GM23338 (cell line): ENCODE measurements around the gene MAP7D1. TPM values are rescaled to one million over a fixed set of nuclear protein-coding genes. Genes with fewer than 3 reads are reported as not detected.

Experiments used
- ATAC-seq: fragments of 200-7000 bp; cut with Tn5 transposase; 3 replicates; pipeline ENCODE4 v1.9.1; 2020
- DNase-seq: peaks from one replicate; pipeline ENCODE4 v3.0.0-alpha.2; 2015; ENCODE audit warnings: low spot score
- H2AFZ ChIP-seq: fragments of 200-600 bp; sonication (generic); 2 replicates; pipeline ENCODE4 v1.8.0; 2016; ENCODE audit warnings: antibody characterized with exemption, mild to moderate bottlenecking, moderate library complexity
- H3F3A ChIP-seq: fragments of 200-600 bp; sonication (generic); replicated peaks from 2 replicates; pipeline ENCODE4 v1.8.0; 2017; ENCODE audit warnings: antibody characterized with exemption, mixed run types, low read depth
- H3K27ac ChIP-seq: fragments of 200-600 bp; sonication (generic); 2 replicates; pipeline ENCODE4 v1.6.1; 2016; ENCODE audit warnings: low read depth
- H3K27me3 ChIP-seq: fragments of 200-600 bp; sonication (generic); 2 replicates; pipeline ENCODE4 v1.8.0; 2016; ENCODE audit warnings: mild to moderate bottlenecking, mixed run types, moderate library complexity; ENCODE audit not compliant: insufficient read depth
- H3K36me3 ChIP-seq: fragments of 200-600 bp; sonication (generic); 2 replicates; pipeline ENCODE4 v1.8.0; 2016; ENCODE audit warnings: mild to moderate bottlenecking; ENCODE audit not compliant: insufficient read depth
- H3K4me1 ChIP-seq: fragments of 200-600 bp; sonication (generic); 2 replicates; pipeline ENCODE4 v1.8.0; 2016; ENCODE audit warnings: mild to moderate bottlenecking, moderate library complexity; ENCODE audit not compliant: insufficient read depth
- H3K4me2 ChIP-seq: fragments of 200-600 bp; sonication (generic); 2 replicates; pipeline ENCODE4 v1.7.1; 2017; ENCODE audit warnings: mixed run types
- H3K4me3 ChIP-seq: fragments of 200-600 bp; sonication (generic); 2 replicates; pipeline ENCODE4 v1.6.1; 2016; ENCODE audit warnings: mixed run types
- H3K79me2 ChIP-seq: fragments of 200-600 bp; sonication (generic); replicated peaks from 2 replicates; pipeline ENCODE4 v1.8.0; 2017; ENCODE audit warnings: mild to moderate bottlenecking; ENCODE audit not compliant: insufficient read depth
- H3K9me2 ChIP-seq: fragments of 200-600 bp; sonication (generic); 2 replicates; pipeline ENCODE4 v1.8.0; 2017; ENCODE audit not compliant: insufficient read depth
- H4K20me1 ChIP-seq: fragments of 200-600 bp; sonication (generic); replicated peaks from 2 replicates; pipeline ENCODE4 v1.8.0; 2017; ENCODE audit warnings: mild to moderate bottlenecking; ENCODE audit not compliant: insufficient read depth
- H3K27ac Mint-ChIP-seq: 2 replicates; pipeline ENCODE4 v1.8.0; 2020; ENCODE audit warnings: inconsistent platforms, mild to moderate bottlenecking, moderate library complexity, mixed read lengths
- H3K27me3 Mint-ChIP-seq: 3 replicates; pipeline ENCODE4 v1.8.0; 2022; ENCODE audit warnings: low read depth, mild to moderate bottlenecking, moderate library complexity, mixed read lengths, inconsistent platforms; ENCODE audit not compliant: insufficient read depth, poor library complexity
- H3K36me3 Mint-ChIP-seq: 3 replicates; pipeline ENCODE4 v1.8.0; 2021; ENCODE audit warnings: low read depth, mild to moderate bottlenecking, inconsistent platforms, moderate library complexity, mixed read lengths
- H3K4me1 Mint-ChIP-seq: 3 replicates; pipeline ENCODE4 v1.8.0; 2020; ENCODE audit warnings: mild to moderate bottlenecking, inconsistent platforms, mixed read lengths
- H3K4me3 Mint-ChIP-seq: 3 replicates; pipeline ENCODE4 v1.8.0; 2021; ENCODE audit warnings: moderate library complexity, mild to moderate bottlenecking, inconsistent platforms, mixed read lengths
- H3K9me3 Mint-ChIP-seq: 3 replicates; pipeline ENCODE4 v1.8.0; 2020; ENCODE audit warnings: moderate library complexity, mild to moderate bottlenecking, inconsistent platforms, mixed read lengths
- CTCF ChIP-seq, 2 experiments: fragments of 200-600 bp in 1 of 2; sonication (generic) in 1 of 2; conservative IDR thresholded peaks; 2 replicates each; pipeline versions ENCODE4 v1.5.1 to v1.6.1; 2016 to 2017; ENCODE audit warnings: antibody characterized with exemption in 2 of 2, low read depth in 2 of 2, mild to moderate bottlenecking in 2 of 2, moderate library complexity in 1 of 2
- ETS1 ChIP-seq: IDR thresholded peaks from 2 replicates; pipeline ENCODE4 v1.6.1; 2016; ENCODE audit warnings: antibody characterized with exemption
- NANOG ChIP-seq: IDR thresholded peaks from 2 replicates; pipeline ENCODE4 v1.6.1; 2016; ENCODE audit warnings: antibody characterized with exemption, borderline replicate concordance
- POLR2AphosphoS5 ChIP-seq: IDR thresholded peaks from 2 replicates; pipeline ENCODE4 v1.6.1; 2016; ENCODE audit warnings: antibody characterized with exemption, low read depth
- REST ChIP-seq: IDR thresholded peaks from one replicate; pipeline ENCODE4 v1.6.1; 2018; ENCODE audit warnings: antibody characterized with exemption; ENCODE audit not compliant: unreplicated experiment
- STAT1 ChIP-seq: IDR thresholded peaks from one replicate; pipeline ENCODE4 v1.6.1; 2016; ENCODE audit warnings: antibody characterized with exemption; ENCODE audit not compliant: unreplicated experiment
- ZNF114 ChIP-seq: fragments of 250-450 bp; sonication (Bioruptor Pico); IDR thresholded peaks from 2 replicates; pipeline ENCODE4 v1.5.0; 2020; ENCODE audit warnings: mild to moderate bottlenecking, moderate library complexity
- ZNF331 ChIP-seq: fragments of 250-450 bp; sonication (Bioruptor Pico); IDR thresholded peaks from 2 replicates; pipeline ENCODE4 v1.5.0; 2020; ENCODE audit warnings: low read depth, mild to moderate bottlenecking, moderate library complexity
- polyA plus RNA-seq: library from polyadenylated mRNA; unstranded; fragments of >200 nt; fragmentation: Nextera tagmentation; extraction: Ambion mirVana; gene quantifications from 2 replicates; pipeline ENCODE4 v1.2.1, GENCODE V29; 2016
- total RNA-seq: library from RNA; depleted of rRNA; stranded (reverse); fragments of >200 nt; shearing (Covaris generic); gene quantifications from 2 replicates; pipeline ENCODE4 v1.2.3, GENCODE V29; 2014

Gene MAP7D1
- total and polyA plus RNA-seq, 2 experiments from 2014 or later = 13.8 to 59.8 TPM

- no peak for TF ChIP-seq ETS1
These were observed 18.2 kb upstream of the MAP7D1 start (continued) for GRCh38 chr1:36137776-36138175.

- no peak for DNase-seq
- no peak for TF ChIP-seq ETS1
- no peaks in the 10 kb centered on the region for H3K27me3 ChIP-seq
- no peak overlapping the region for H2AFZ ChIP-seq
- no peak overlapping the region for H3K4me3 ChIP-seq
- H3K4me1 ChIP-seq = no peaks in the 10 kb centered on the region; the same call in 1 of the 2 replicates
- Mint-ChIP-seq H3K4me1 (peaks cover 7% of the 10 kb centered on the region; the same call in 2 of the 3 replicates), H3K27me3 (peaks cover 4% of the 10 kb centered on the region), H3K9me3 (no peaks in the 10 kb centered on the region), H3K4me3 (no peak overlapping the region), H3K27ac (no peak overlapping the region), H3K36me3 (peaks cover 3% of the 10 kb centered on the region; the same call in 1 of the 3 replicates)
- peaks cover 5% of the 10 kb centered on the region; the same call in 1 of the 2 replicates for H4K20me1 ChIP-seq
- H3K36me3 ChIP-seq = no peaks in the 10 kb centered on the region
- peaks cover 9% of the 10 kb centered on the region for H3K79me2 ChIP-seq
- no peak for ATAC-seq
- H3K4me2 ChIP-seq = no peak overlapping the region
- no peak overlapping the region for H3K27ac ChIP-seq
- H3K9me2 ChIP-seq = no peaks in the 10 kb centered on the region
- peaks cover 6% of the 10 kb centered on the region; the same call in 1 of the 2 replicates for H3F3A ChIP-seq
These were observed 16.4 kb upstream of the MAP7D1 start for GRCh38 chr1:36139521-36139920.

GRCh38 chr1:36142121-36142520 is 13.8 kb upstream of the MAP7D1 start:
- Histone ChIP-seq H4K20me1 (peaks cover 5% of the 10 kb centered on the region; the same call in 1 of the 2 replicates), H3K27me3 (no peaks in the 10 kb centered on the region), H3K4me3 (no peak overlapping the region), H3K36me3 (no peaks in the 10 kb centered on the region), H2AFZ (no peak overlapping the region), H3K4me2 (no peak overlapping the region), H3K9me2 (no peaks in the 10 kb centered on the region), H3K79me2 (peaks cover 9% of the 10 kb centered on the region), H3K4me1 (no peaks in the 10 kb centered on the region), H3F3A (no peaks in the 10 kb centered on the region), H3K27ac (no peak overlapping the region)
- no peak for DNase-seq
- Mint-ChIP-seq H3K36me3 (peaks cover 7% of the 10 kb centered on the region; the same call in 1 of the 3 replicates), H3K27ac (no peak overlapping the region), H3K9me3 (no peaks in the 10 kb centered on the region), H3K4me3 (no peak overlapping the region), H3K4me1 (no peaks in the 10 kb centered on the region), H3K27me3 (peaks cover 4% of the 10 kb centered on the region)
- ATAC-seq = no peak
- TF ChIP-seq ZNF331 = no peak
- no peak for TF ChIP-seq STAT1
- TF ChIP-seq CTCF (conservative IDR thresholded peaks at IDR 0.05; ENCODE audit: low read depth in 2 of 2) = no peak
- TF ChIP-seq NANOG = no peak
- TF ChIP-seq POLR2AphosphoS5 = no peak
- no peak for TF ChIP-seq ETS1
- no peak for TF ChIP-seq ZNF114 (CRISPR knock-in tag)
- TF ChIP-seq REST = no peak
